NB4 (cell line): Measurements from ENCODE around the gene SATB2.

Experiments used
- CTCF ChIP-seq: IDR thresholded peaks from one replicate; pipeline ENCODE4 v1.5.1; 2012; ENCODE audit warnings: low read depth, low read length
- MAX ChIP-seq: IDR thresholded peaks from 2 replicates; pipeline ENCODE4 v1.6.1; 2011; ENCODE audit warnings: low read depth, low read length
- MYC ChIP-seq: IDR thresholded peaks from 2 replicates; pipeline ENCODE4 v1.6.1; 2011; ENCODE audit warnings: low read depth, low read length
- POLR2A ChIP-seq: IDR thresholded peaks from 2 replicates; pipeline ENCODE4 v1.6.1; 2011; ENCODE audit warnings: mild to moderate bottlenecking; ENCODE audit not compliant: insufficient read length; ENCODE audit errors: extremely low read depth

GRCh38 chr2:199303728-199304177 lies 154.0 kb downstream of the SATB2 start:
- TF ChIP-seq CTCF, result no peak
- TF ChIP-seq POLR2A, result no peak
- TF ChIP-seq MYC, result no peak
- TF ChIP-seq MAX, result no peak
